GM20000 (cell line): ENCODE results near the gene SPAG8.

ENCODE experiments used
- DNase-seq: peaks from one replicate; pipeline ENCODE4 v3.0.0; 2012; ENCODE audit warnings: low spot score
- CTCF ChIP-seq: IDR thresholded peaks from 2 replicates; pipeline ENCODE4 v1.5.1; 2012; ENCODE audit warnings: mild to moderate bottlenecking, control low read depth; ENCODE audit errors: extremely low read depth, missing control alignments

SPAG8 gene

GRCh38 chr9:35827486-35827885 is 15.4 kb upstream of the SPAG8 start:
- no peak for DNase-seq
- TF ChIP-seq CTCF, result no peak

GRCh38 chr9:35826071-35826701 is 14.1 kb upstream of the SPAG8 start:
- peak; percentile 69 for DNase-seq
- TF ChIP-seq CTCF, result peak; percentile 72

GRCh38 chr9:35822926-35823325 is 10.9 kb upstream of the SPAG8 start:
- no peak for DNase-seq
- no peak for TF ChIP-seq CTCF

- DNase-seq, result no peak
- no peak for TF ChIP-seq CTCF
Observed at GRCh38 chr9:35820076-35820475, 8.0 kb upstream of the SPAG8 start.

GRCh38 chr9:35818341-35818740 is 6.3 kb upstream of the SPAG8 start:
- TF ChIP-seq CTCF, result no peak
- no peak for DNase-seq

- no peak for DNase-seq
- TF ChIP-seq CTCF, result no peak
Observed at GRCh38 chr9:35816708-35817107, 4.6 kb upstream of the SPAG8 start.

- TF ChIP-seq CTCF, result no peak
- peak; percentile 96 for DNase-seq
Observed at GRCh38 chr9:35814841-35815543, 2.9 kb upstream of the SPAG8 start, which contains the start of gene HINT2. Gene HINT2 (minus strand): TSS chr9:35815042. CDS start chr9:35814979, 63 bp downstream.
